Upper lobe of left lung (tissue), 4 donors: ENCODE results near the gene CHI3L1.

Experiments used
- CTCF ChIP-seq, 6 experiments: fragments of 450-650 bp in 4 of 6; fragments of 200-600 bp in 2 of 6; sonication (generic) in 2 of 6; IDR thresholded peaks; one replicate each; pipeline ENCODE4 v1.5.1; 2016 to 2019; ENCODE audit warnings: antibody characterized with exemption in 6 of 6
- EP300 ChIP-seq, 4 donors: sonication (generic); formaldehyde crosslinking; IDR thresholded peaks; one replicate each; pipeline ENCODE4 v1.5.1; 2017; ENCODE audit warnings: antibody characterized with exemption in 4 of 4, control low read depth in 2 of 4
- POLR2A ChIP-seq, 4 donors: fragments of 450-650 bp; IDR thresholded peaks; one replicate each; pipeline ENCODE4 v1.5.1; 2016 to 2017; ENCODE audit warnings: antibody characterized with exemption in 4 of 4, mild to moderate bottlenecking in 2 of 4

- TF ChIP-seq POLR2A (IDR thresholded peaks at IDR 0.05) (no peak), EP300 (IDR thresholded peaks at IDR 0.05) (no peak), CTCF (IDR thresholded peaks at IDR 0.05) (no peak)
These were observed 18.6 kb downstream of the CHI3L1 start for GRCh38 chr1:203167913-203168200.
